ENCODE data around the gene GALR3. TPM values are rescaled to one million over a fixed set of nuclear protein-coding genes. Genes with fewer than 3 reads are reported as not detected.

GALR3 gene
- total RNA-seq, 1 experiment from 2014 or later: not detected

- Histone ChIP-seq H3K27ac (ENCODE audit: low read length) (no peak overlapping the region), H3K4me3 (ENCODE audit: low read depth in 2 of 2, low read length in 2 of 2) (no peak overlapping the region), H3K4me1 (ENCODE audit: control insufficient read depth, insufficient read depth, low read length) (no peaks in the 10 kb centered on the region), H3K9me3 (ENCODE audit: control insufficient read depth, insufficient read depth, low read depth, low read length) (no peaks in the 10 kb centered on the region), H3K36me3 (ENCODE audit: control insufficient read depth, insufficient read depth, low read length) (peaks cover 18% of the 10 kb centered on the region), H3K27me3 (ENCODE audit: control insufficient read depth, insufficient read depth, low read length) (no peaks in the 10 kb centered on the region)
- POLR2A ChIA-PET: interaction anchor here (0.8 kb wide), 1 partner anchor 10 kb away, joined by 4 read pairs; no protein-coding TSS in a partner anchor
- intact Hi-C loops (cut with micrococcal nuclease; ENCODE audit: unreplicated experiment): no loop called here
- in situ Hi-C loops (cut with HindIII; ENCODE audit: low pct_unique_long_range_greater_than_20kb, low sequenced_read_pairs): no loop called here
- ATAC-seq (no peak), DNase-seq (ENCODE audit: low read depth, low spot score) (no peak)
- TF ChIP-seq CTCF (IDR thresholded peaks at IDR 0.05) (no peak), REST (IDR thresholded peaks at IDR 0.05; ENCODE audit: insufficient read depth in 1 of 2, low read depth in 2 of 2, low read length in 1 of 2) (no peak), SIN3A (IDR thresholded peaks at IDR 0.05; ENCODE audit: borderline replicate concordance, insufficient read depth, low read depth, low read length) (no peak), TCF7L2 (IDR thresholded peaks at IDR 0.05; ENCODE audit: low read depth, low read length) (no peak), POLR2AphosphoS5 (IDR thresholded peaks at IDR 0.05; ENCODE audit: low read depth, low read length) (no peak)
- CTCF ChIA-PET: no interaction called here
- BruUV-seq (replicated peaks): no TSS peak
Observed at GRCh38 chr22:37854946-37855345, 31.8 kb downstream of the GALR3 start.

GRCh38 chr22:37855462-37855861, 32.3 kb downstream of the GALR3 start:
- intact Hi-C loops (cut with micrococcal nuclease; ENCODE audit: unreplicated experiment): no loop called here
- BruUV-seq (replicated peaks): no TSS peak
- H3K36me3 ChIP-seq (ENCODE audit: control insufficient read depth, insufficient read depth, low read length): peaks cover 20% of the 10 kb centered on the region

More at GRCh38 chr22:37855462-37855861, 32.3 kb downstream of the GALR3 start:
- in situ Hi-C loops (cut with HindIII; ENCODE audit: low pct_unique_long_range_greater_than_20kb, low sequenced_read_pairs): no loop called here
- ATAC-seq: no peak
- H3K9me3 ChIP-seq (ENCODE audit: control insufficient read depth, insufficient read depth, low read depth, low read length): no peaks in the 10 kb centered on the region
- ChIA-PET CTCF (no interaction called here), POLR2A (interaction anchor here (0.8 kb wide), 1 partner anchor 10 kb away, joined by 4 read pairs; no protein-coding TSS in a partner anchor)
- TF ChIP-seq REST (IDR thresholded peaks at IDR 0.05; ENCODE audit: insufficient read depth in 1 of 2, low read depth in 2 of 2, low read length in 1 of 2) (no peak), CTCF (IDR thresholded peaks at IDR 0.05) (no peak), TCF7L2 (IDR thresholded peaks at IDR 0.05; ENCODE audit: low read depth, low read length) (no peak), SIN3A (IDR thresholded peaks at IDR 0.05; ENCODE audit: borderline replicate concordance, insufficient read depth, low read depth, low read length) (no peak), POLR2AphosphoS5 (IDR thresholded peaks at IDR 0.05; ENCODE audit: low read depth, low read length) (no peak)
- no peak overlapping the region for H3K4me3 ChIP-seq (ENCODE audit: low read depth in 2 of 2, low read length in 2 of 2)
- H3K27ac ChIP-seq (ENCODE audit: low read length): no peak overlapping the region
- no peaks in the 10 kb centered on the region for H3K4me1 ChIP-seq (ENCODE audit: control insufficient read depth, insufficient read depth, low read length)
- no peak for DNase-seq (ENCODE audit: low read depth, low spot score)
- H3K27me3 ChIP-seq (ENCODE audit: control insufficient read depth, insufficient read depth, low read length): no peaks in the 10 kb centered on the region

All from Panc1 (cell line).